GM23338 (cell line): Measurements from ENCODE around the gene ZBTB3. TPM values are rescaled to one million over a fixed set of nuclear protein-coding genes. Genes with fewer than 3 reads are reported as not detected.

ENCODE experiments used
- ATAC-seq: fragments of 200-7000 bp; cut with Tn5 transposase; 3 replicates; pipeline ENCODE4 v1.9.1; 2020
- DNase-seq: peaks from one replicate; pipeline ENCODE4 v3.0.0-alpha.2; 2015; ENCODE audit warnings: low spot score
- H2AFZ ChIP-seq: fragments of 200-600 bp; sonication (generic); 2 replicates; pipeline ENCODE4 v1.8.0; 2016; ENCODE audit warnings: antibody characterized with exemption, mild to moderate bottlenecking, moderate library complexity
- H3F3A ChIP-seq: fragments of 200-600 bp; sonication (generic); replicated peaks from 2 replicates; pipeline ENCODE4 v1.8.0; 2017; ENCODE audit warnings: antibody characterized with exemption, mixed run types, low read depth
- H3K27ac ChIP-seq: fragments of 200-600 bp; sonication (generic); 2 replicates; pipeline ENCODE4 v1.6.1; 2016; ENCODE audit warnings: low read depth
- H3K27me3 ChIP-seq: fragments of 200-600 bp; sonication (generic); 2 replicates; pipeline ENCODE4 v1.8.0; 2016; ENCODE audit warnings: mild to moderate bottlenecking, mixed run types, moderate library complexity; ENCODE audit not compliant: insufficient read depth
- H3K36me3 ChIP-seq: fragments of 200-600 bp; sonication (generic); 2 replicates; pipeline ENCODE4 v1.8.0; 2016; ENCODE audit warnings: mild to moderate bottlenecking; ENCODE audit not compliant: insufficient read depth
- H3K4me1 ChIP-seq: fragments of 200-600 bp; sonication (generic); 2 replicates; pipeline ENCODE4 v1.8.0; 2016; ENCODE audit warnings: mild to moderate bottlenecking, moderate library complexity; ENCODE audit not compliant: insufficient read depth
- H3K4me2 ChIP-seq: fragments of 200-600 bp; sonication (generic); 2 replicates; pipeline ENCODE4 v1.7.1; 2017; ENCODE audit warnings: mixed run types
- H3K4me3 ChIP-seq: fragments of 200-600 bp; sonication (generic); 2 replicates; pipeline ENCODE4 v1.6.1; 2016; ENCODE audit warnings: mixed run types
- H3K79me2 ChIP-seq: fragments of 200-600 bp; sonication (generic); replicated peaks from 2 replicates; pipeline ENCODE4 v1.8.0; 2017; ENCODE audit warnings: mild to moderate bottlenecking; ENCODE audit not compliant: insufficient read depth
- H3K9me2 ChIP-seq: fragments of 200-600 bp; sonication (generic); 2 replicates; pipeline ENCODE4 v1.8.0; 2017; ENCODE audit not compliant: insufficient read depth
- H4K20me1 ChIP-seq: fragments of 200-600 bp; sonication (generic); replicated peaks from 2 replicates; pipeline ENCODE4 v1.8.0; 2017; ENCODE audit warnings: mild to moderate bottlenecking; ENCODE audit not compliant: insufficient read depth
- H3K27ac Mint-ChIP-seq: 2 replicates; pipeline ENCODE4 v1.8.0; 2020; ENCODE audit warnings: inconsistent platforms, mild to moderate bottlenecking, moderate library complexity, mixed read lengths
- H3K27me3 Mint-ChIP-seq: 3 replicates; pipeline ENCODE4 v1.8.0; 2022; ENCODE audit warnings: low read depth, mild to moderate bottlenecking, moderate library complexity, mixed read lengths, inconsistent platforms; ENCODE audit not compliant: insufficient read depth, poor library complexity
- H3K36me3 Mint-ChIP-seq: 3 replicates; pipeline ENCODE4 v1.8.0; 2021; ENCODE audit warnings: low read depth, mild to moderate bottlenecking, inconsistent platforms, moderate library complexity, mixed read lengths
- H3K4me1 Mint-ChIP-seq: 3 replicates; pipeline ENCODE4 v1.8.0; 2020; ENCODE audit warnings: mild to moderate bottlenecking, inconsistent platforms, mixed read lengths
- H3K4me3 Mint-ChIP-seq: 3 replicates; pipeline ENCODE4 v1.8.0; 2021; ENCODE audit warnings: moderate library complexity, mild to moderate bottlenecking, inconsistent platforms, mixed read lengths
- H3K9me3 Mint-ChIP-seq: 3 replicates; pipeline ENCODE4 v1.8.0; 2020; ENCODE audit warnings: moderate library complexity, mild to moderate bottlenecking, inconsistent platforms, mixed read lengths
- CREB1 ChIP-seq: fragments of 250-450 bp; sonication (Bioruptor Pico); IDR thresholded peaks from 2 replicates; pipeline ENCODE4 v1.5.0; 2020; ENCODE audit warnings: low read depth, mild to moderate bottlenecking, moderate library complexity
- EZH2 ChIP-seq: fragments of 200-600 bp; sonication (generic); IDR thresholded peaks from one replicate; pipeline ENCODE4 v1.8.0; 2017; ENCODE audit warnings: antibody characterized with exemption, mild to moderate bottlenecking, low read depth; ENCODE audit not compliant: unreplicated experiment
- EZH2phosphoT487 ChIP-seq: fragments of 200-600 bp; sonication (generic); IDR thresholded peaks from one replicate; pipeline ENCODE4 v1.8.1; 2018; ENCODE audit warnings: antibody characterized with exemption; ENCODE audit not compliant: unreplicated experiment
- JUNB ChIP-seq: IDR thresholded peaks from one replicate; pipeline ENCODE4 v1.6.1; 2016; ENCODE audit warnings: antibody characterized with exemption; ENCODE audit not compliant: unreplicated experiment
- NANOG ChIP-seq: IDR thresholded peaks from 2 replicates; pipeline ENCODE4 v1.6.1; 2016; ENCODE audit warnings: antibody characterized with exemption, borderline replicate concordance
- POLR2AphosphoS5 ChIP-seq: IDR thresholded peaks from 2 replicates; pipeline ENCODE4 v1.6.1; 2016; ENCODE audit warnings: antibody characterized with exemption, low read depth
- STAT1 ChIP-seq: IDR thresholded peaks from one replicate; pipeline ENCODE4 v1.6.1; 2016; ENCODE audit warnings: antibody characterized with exemption; ENCODE audit not compliant: unreplicated experiment
- ZNF331 ChIP-seq: fragments of 250-450 bp; sonication (Bioruptor Pico); IDR thresholded peaks from 2 replicates; pipeline ENCODE4 v1.5.0; 2020; ENCODE audit warnings: low read depth, mild to moderate bottlenecking, moderate library complexity
- polyA plus RNA-seq: library from polyadenylated mRNA; unstranded; fragments of >200 nt; fragmentation: Nextera tagmentation; extraction: Ambion mirVana; gene quantifications from 2 replicates; pipeline ENCODE4 v1.2.1, GENCODE V29; 2016
- total RNA-seq: library from RNA; depleted of rRNA; stranded (reverse); fragments of >200 nt; shearing (Covaris generic); gene quantifications from 2 replicates; pipeline ENCODE4 v1.2.3, GENCODE V29; 2014
- TF ChIP-seq, protein P1 (sequence below): fragments of 250-450 bp; sonication (Bioruptor Pico); IDR thresholded peaks from 2 replicates; pipeline ENCODE4 v1.5.0; 2020; ENCODE audit warnings: mild to moderate bottlenecking, moderate library complexity
- TF ChIP-seq, protein P2 (sequence below): IDR thresholded peaks from one replicate; pipeline ENCODE4 v1.6.1; 2018; ENCODE audit warnings: antibody characterized with exemption; ENCODE audit not compliant: unreplicated experiment

ZBTB3 gene
- total and polyA plus RNA-seq, 2 experiments from 2014 or later: 47.8 to 82.6 TPM

DNA sequence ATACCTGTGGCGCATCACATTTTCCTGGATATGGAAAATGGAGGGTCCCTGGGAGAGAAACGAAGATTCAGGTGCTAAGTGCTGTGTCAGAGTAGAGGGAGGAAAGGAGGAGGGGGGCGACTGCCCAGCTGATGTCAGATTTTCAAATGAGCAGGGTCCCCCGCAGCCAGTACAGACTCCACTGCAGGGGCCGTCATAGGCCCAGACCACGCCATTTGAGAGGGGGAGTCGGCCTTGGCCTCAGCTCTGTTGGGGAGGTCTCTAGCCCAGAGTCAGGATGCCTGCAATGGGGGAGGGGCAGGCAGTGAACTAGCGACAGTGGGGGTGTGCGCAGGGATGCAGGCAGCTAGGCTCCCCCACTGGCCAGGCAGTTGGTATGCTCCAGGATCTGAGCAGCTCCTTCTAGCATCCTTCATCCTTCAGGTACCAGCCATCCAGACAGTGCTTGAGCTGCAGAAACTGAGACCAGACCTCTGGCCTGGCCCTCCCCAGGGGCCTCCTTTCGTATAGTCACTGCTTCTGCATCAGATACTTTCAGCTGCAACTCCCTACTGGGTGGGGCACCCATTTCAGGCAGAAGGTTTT is 46.6 kb downstream of the ZBTB3 start, which contains the start of the genes BSCL2 and GNG3 (continued):
- TF ChIP-seq, protein P1, sequence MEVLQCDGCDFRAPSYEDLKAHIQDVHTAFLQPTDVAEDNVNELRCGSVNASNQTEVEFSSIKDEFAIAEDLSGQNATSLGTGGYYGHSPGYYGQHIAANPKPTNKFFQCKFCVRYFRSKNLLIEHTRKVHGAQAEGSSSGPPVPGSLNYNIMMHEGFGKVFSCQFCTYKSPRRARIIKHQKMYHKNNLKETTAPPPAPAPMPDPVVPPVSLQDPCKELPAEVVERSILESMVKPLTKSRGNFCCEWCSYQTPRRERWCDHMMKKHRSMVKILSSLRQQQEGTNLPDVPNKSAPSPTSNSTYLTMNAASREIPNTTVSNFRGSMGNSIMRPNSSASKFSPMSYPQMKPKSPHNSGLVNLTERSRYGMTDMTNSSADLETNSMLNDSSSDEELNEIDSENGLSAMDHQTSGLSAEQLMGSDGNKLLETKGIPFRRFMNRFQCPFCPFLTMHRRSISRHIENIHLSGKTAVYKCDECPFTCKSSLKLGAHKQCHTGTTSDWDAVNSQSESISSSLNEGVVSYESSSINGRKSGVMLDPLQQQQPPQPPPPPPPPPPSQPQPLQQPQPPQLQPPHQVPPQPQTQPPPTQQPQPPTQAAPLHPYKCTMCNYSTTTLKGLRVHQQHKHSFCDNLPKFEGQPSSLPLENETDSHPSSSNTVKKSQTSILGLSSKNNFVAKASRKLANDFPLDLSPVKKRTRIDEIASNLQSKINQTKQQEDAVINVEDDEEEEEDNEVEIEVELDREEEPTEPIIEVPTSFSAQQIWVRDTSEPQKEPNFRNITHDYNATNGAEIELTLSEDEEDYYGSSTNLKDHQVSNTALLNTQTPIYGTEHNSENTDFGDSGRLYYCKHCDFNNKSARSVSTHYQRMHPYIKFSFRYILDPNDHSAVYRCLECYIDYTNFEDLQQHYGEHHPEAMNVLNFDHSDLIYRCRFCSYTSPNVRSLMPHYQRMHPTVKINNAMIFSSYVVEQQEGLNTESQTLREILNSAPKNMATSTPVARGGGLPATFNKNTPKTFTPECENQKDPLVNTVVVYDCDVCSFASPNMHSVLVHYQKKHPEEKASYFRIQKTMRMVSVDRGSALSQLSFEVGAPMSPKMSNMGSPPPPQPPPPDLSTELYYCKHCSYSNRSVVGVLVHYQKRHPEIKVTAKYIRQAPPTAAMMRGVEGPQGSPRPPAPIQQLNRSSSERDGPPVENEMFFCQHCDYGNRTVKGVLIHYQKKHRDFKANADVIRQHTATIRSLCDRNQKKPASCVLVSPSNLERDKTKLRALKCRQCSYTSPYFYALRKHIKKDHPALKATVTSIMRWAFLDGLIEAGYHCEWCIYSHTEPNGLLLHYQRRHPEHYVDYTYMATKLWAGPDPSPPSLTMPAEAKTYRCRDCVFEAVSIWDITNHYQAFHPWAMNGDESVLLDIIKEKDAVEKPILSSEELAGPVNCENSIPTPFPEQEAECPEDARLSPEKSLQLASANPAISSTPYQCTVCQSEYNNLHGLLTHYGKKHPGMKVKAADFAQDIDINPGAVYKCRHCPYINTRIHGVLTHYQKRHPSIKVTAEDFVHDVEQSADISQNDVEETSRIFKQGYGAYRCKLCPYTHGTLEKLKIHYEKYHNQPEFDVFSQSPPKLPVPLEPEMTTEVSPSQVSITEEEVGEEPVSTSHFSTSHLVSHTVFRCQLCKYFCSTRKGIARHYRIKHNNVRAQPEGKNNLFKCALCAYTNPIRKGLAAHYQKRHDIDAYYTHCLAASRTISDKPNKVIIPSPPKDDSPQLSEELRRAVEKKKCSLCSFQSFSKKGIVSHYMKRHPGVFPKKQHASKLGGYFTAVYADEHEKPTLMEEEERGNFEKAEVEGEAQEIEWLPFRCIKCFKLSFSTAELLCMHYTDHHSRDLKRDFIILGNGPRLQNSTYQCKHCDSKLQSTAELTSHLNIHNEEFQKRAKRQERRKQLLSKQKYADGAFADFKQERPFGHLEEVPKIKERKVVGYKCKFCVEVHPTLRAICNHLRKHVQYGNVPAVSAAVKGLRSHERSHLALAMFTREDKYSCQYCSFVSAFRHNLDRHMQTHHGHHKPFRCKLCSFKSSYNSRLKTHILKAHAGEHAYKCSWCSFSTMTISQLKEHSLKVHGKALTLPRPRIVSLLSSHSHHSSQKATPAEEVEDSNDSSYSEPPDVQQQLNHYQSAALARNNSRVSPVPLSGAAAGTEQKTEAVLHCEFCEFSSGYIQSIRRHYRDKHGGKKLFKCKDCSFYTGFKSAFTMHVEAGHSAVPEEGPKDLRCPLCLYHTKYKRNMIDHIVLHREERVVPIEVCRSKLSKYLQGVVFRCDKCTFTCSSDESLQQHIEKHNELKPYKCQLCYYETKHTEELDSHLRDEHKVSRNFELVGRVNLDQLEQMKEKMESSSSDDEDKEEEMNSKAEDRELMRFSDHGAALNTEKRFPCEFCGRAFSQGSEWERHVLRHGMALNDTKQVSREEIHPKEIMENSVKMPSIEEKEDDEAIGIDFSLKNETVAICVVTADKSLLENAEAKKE (CRISPR knock-in tag): peak; percentile 81; the same call in 1 of the 2 replicates
- TF ChIP-seq STAT1 (no peak), JUNB (no peak), EZH2phosphoT487 (no peak), EZH2 (no peak), CREB1 (peak; percentile 84), NANOG (no peak)

DNA sequence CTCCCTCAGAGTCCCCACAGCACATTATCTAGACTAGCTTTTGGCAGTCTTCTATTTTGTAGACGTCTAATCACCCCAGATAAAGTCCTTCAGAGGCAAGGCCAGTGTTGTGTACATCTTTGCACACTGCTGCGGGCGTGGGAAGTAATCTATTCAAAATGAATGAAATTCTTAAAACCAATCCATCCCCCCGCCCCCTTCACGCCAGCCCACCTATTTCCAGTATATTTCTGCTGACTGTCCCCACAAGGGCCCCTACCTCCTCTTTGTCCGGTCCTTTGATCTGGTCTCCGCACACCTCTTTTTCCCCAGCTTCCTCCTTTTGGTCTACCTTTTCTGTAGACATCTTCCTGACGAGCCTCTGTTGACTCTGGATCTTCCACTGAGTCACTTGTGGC is 47.1 kb downstream of the ZBTB3 start:
- peaks cover 36% of the 10 kb centered on the region for H3K4me1 Mint-ChIP-seq
- TF ChIP-seq POLR2AphosphoS5 (no peak), ZNF331 (CRISPR knock-in tag) (no peak), JUNB (no peak), EZH2phosphoT487 (no peak)
- TF ChIP-seq, protein P2, sequence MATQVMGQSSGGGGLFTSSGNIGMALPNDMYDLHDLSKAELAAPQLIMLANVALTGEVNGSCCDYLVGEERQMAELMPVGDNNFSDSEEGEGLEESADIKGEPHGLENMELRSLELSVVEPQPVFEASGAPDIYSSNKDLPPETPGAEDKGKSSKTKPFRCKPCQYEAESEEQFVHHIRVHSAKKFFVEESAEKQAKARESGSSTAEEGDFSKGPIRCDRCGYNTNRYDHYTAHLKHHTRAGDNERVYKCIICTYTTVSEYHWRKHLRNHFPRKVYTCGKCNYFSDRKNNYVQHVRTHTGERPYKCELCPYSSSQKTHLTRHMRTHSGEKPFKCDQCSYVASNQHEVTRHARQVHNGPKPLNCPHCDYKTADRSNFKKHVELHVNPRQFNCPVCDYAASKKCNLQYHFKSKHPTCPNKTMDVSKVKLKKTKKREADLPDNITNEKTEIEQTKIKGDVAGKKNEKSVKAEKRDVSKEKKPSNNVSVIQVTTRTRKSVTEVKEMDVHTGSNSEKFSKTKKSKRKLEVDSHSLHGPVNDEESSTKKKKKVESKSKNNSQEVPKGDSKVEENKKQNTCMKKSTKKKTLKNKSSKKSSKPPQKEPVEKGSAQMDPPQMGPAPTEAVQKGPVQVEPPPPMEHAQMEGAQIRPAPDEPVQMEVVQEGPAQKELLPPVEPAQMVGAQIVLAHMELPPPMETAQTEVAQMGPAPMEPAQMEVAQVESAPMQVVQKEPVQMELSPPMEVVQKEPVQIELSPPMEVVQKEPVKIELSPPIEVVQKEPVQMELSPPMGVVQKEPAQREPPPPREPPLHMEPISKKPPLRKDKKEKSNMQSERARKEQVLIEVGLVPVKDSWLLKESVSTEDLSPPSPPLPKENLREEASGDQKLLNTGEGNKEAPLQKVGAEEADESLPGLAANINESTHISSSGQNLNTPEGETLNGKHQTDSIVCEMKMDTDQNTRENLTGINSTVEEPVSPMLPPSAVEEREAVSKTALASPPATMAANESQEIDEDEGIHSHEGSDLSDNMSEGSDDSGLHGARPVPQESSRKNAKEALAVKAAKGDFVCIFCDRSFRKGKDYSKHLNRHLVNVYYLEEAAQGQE: no peak

More for the DNA sequence above, 47.1 kb downstream of the ZBTB3 start:
- Mint-ChIP-seq H3K9me3 (no peaks in the 10 kb centered on the region), H3K4me3 (peak overlapping the region; percentile 92), H3K36me3 (peaks cover 38% of the 10 kb centered on the region), H3K27ac (peak overlapping the region; percentile 95), H3K27me3 (peaks cover 27% of the 10 kb centered on the region)
- peaks cover 51% of the 10 kb centered on the region for H3F3A ChIP-seq
- DNase-seq: no peak
- no peaks in the 10 kb centered on the region for H3K9me2 ChIP-seq
- H4K20me1 ChIP-seq: no peaks in the 10 kb centered on the region
- H3K4me2 ChIP-seq: peak overlapping the region; percentile 87
- no peak for ATAC-seq
- H2AFZ ChIP-seq: no peak overlapping the region
- H3K4me1 ChIP-seq: peaks cover 28% of the 10 kb centered on the region
- peak overlapping the region; percentile 60; the same call in 1 of the 2 replicates for H3K27ac ChIP-seq
- H3K4me3 ChIP-seq: peak overlapping the region; percentile 65
- H3K27me3 ChIP-seq: no peaks in the 10 kb centered on the region
- H3K79me2 ChIP-seq: peaks cover 9% of the 10 kb centered on the region
- peaks cover 10% of the 10 kb centered on the region; the same call in 1 of the 2 replicates for H3K36me3 ChIP-seq
